ENCODE data around the gene DYNLT5. TPM values are rescaled to one million over a fixed set of nuclear protein-coding genes. Genes with fewer than 3 reads are reported as not detected.

DYNLT5 gene
- total RNA-seq, 2 donors from 2014 or later = not detected

DNA sequence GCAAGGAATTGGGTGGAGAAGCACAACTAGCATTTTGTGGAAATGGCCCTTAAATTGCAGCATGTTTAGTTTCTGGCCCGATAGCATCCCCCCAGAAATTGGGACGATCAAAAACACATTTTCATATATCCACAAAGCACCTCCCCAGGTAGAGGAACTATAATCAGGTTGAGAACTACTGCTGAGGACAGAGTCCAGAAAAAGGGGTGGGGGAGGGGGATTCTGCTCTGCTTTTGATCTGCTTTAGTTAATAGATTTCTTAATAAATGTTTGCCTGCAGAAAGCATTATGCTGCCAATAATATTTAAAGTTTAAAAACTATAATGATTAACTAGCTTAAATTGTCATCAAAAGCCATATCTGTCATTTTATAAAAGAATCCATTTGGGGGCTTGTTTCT is 14.4 kb upstream of the DYNLT5 start:
- no peaks in the 10 kb centered on the region for H3K36me3 Mint-ChIP-seq
- no peak overlapping the region for H3K27ac Mint-ChIP-seq
- DNase-seq (ENCODE audit: low spot score in 2 of 2) = no peak
- ATAC-seq = no peak
- no peaks in the 10 kb centered on the region for H3K9me3 Mint-ChIP-seq

DNA sequence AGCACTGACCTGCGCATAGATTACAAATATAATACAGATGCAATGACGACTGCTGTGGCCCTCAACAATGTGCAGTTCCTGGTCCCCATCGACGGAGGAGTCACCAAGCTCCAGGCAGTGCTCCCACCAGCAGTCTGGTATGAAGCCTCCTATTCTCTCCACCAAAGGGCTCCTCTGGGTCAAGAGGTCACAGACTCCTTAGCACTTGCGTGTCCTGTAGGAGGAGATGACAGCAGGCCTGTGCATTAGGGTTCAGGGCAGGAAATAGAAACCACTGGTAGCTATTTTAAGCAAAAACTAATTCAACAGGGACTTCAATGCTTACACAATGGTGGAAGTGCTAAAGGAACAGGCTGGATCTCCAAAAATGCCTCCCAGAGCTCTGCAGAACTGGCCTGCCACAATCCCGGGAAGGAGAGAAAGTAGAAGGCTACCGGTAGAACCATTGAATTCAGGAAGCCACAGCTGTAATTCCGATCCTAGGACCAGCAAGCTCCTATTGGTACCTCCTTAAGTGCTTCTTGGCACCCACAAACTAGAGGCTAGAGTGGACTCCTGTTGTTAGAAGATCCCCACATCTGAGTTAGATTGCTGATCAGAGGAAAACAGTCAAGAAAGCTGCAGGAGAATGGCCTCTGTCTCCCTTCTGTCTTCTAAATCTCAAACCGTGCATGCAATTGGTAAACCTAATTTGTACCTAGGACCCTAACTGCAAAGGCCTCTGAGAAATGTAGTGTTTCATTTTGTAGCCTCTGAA is 12.7 kb upstream of the DYNLT5 start:
- no peaks in the 10 kb centered on the region for H3K9me3 Mint-ChIP-seq
- ATAC-seq (no peak), DNase-seq (ENCODE audit: low spot score in 2 of 2) (no peak)
- H3K27ac Mint-ChIP-seq = no peak overlapping the region
- H3K36me3 Mint-ChIP-seq = no peaks in the 10 kb centered on the region

- Mint-ChIP-seq H3K9me3 (no peaks in the 10 kb centered on the region), H3K36me3 (no peaks in the 10 kb centered on the region), H3K27ac (no peak overlapping the region)
- DNase-seq (ENCODE audit: low spot score in 2 of 2) (no peak), ATAC-seq (no peak)
Observed at GRCh38 chr1:66745451-66745850, 6.8 kb upstream of the DYNLT5 start.

- ATAC-seq = no peak
- H3K36me3 Mint-ChIP-seq = peaks cover 0 to 5% of the 10 kb centered on the region in 2 donors
- H3K27ac Mint-ChIP-seq = no peak overlapping the region
- DNase-seq (ENCODE audit: low spot score in 2 of 2) = no peak
- no peaks in the 10 kb centered on the region for H3K9me3 Mint-ChIP-seq
Observed at GRCh38 chr1:66747501-66747900, 4.8 kb upstream of the DYNLT5 start.

DNA sequence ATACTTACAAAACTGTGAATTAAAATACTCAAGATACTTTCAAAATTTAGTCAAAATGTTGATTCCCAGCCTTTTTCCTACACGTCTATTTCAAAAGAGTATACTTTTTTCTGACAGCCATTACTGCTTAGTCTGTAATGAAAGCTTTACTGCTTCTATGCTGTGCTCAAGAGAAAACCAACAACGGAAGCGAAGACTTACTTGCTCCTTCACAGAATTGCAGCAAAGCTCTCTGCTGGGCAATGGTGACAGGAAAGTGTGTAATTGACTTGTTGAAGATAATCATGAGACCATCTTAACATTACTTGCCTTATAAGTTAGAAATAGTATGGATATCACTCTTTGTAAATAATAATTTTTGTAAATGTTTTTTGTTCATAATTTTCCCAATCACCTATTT is 1.7 kb upstream of the DYNLT5 start:
- Mint-ChIP-seq H3K27ac (no peak overlapping the region), H3K9me3 (no peaks in the 10 kb centered on the region), H3K36me3 (peaks cover 0 to 5% of the 10 kb centered on the region in 2 donors)
- DNase-seq (ENCODE audit: low spot score in 2 of 2) = no peak
- ATAC-seq = no peak

DNA sequence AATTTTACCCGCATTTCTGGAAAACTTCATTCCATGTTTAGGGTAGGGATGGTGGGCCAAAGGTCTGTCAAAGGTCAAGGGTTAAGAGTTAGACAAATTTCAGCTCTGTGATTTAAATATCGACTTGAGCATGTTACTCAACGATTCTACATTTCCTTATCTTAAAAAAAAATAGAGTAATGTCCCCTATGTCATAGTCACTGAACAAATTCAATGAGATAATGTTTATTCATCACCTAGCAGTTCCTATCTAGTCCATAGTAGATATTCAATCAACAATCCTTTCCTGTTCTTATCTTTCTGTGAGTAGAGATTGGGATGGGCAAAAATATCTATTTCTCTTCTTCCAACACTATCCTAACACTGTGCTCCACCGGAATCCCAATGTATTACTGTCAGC is 1.1 kb upstream of the DYNLT5 start:
- Mint-ChIP-seq H3K9me3 (no peaks in the 10 kb centered on the region), H3K36me3 (peaks cover 0 to 5% of the 10 kb centered on the region in 2 donors), H3K27ac (no peak overlapping the region)
- DNase-seq (ENCODE audit: low spot score in 2 of 2) = no peak
- ATAC-seq = no peak

DNA sequence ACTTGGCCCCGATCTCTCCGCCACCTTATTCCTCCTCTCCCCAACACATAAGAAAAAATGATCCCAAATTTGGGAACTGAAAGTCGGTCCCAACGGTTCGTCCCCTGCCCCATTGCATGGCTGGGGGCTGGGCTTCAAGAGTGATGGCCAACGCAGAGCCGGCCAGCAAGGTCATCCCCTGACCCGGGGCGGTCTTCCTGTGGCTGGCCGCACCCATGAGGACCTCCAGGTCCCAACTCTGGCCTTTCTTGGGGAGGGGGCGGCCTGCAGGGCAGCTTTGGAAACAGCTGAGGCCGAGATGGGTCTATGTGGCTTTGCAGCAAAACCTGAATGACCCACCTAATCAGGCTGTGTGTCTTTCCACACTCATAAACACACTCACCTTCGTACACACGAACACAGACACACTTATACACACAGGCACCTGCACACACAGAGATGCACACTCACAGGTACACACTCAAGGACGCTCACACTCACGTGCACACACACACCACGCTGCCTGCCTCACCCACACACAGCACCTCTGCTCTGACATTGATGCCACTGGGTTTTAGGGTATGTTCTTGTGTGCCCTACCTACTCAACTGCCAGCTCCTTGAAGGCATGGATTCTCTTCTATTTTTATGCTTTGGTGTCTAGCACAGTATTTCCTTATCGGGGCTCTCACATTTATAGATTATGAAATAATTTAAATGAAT is 562 bp downstream of the DYNLT5 start:
- no peak overlapping the region for H3K27ac Mint-ChIP-seq
- ATAC-seq (no peak), DNase-seq (ENCODE audit: low spot score in 2 of 2) (no peak)
- H3K36me3 Mint-ChIP-seq = peaks cover 0 to 5% of the 10 kb centered on the region in 2 donors
- no peaks in the 10 kb centered on the region for H3K9me3 Mint-ChIP-seq

GRCh38 chr1:66757722-66758240 is 5.5 kb downstream of the DYNLT5 start:
- H3K9me3 Mint-ChIP-seq = no peaks in the 10 kb centered on the region
- no peak for DNase-seq (ENCODE audit: low spot score in 2 of 2)
- H3K36me3 Mint-ChIP-seq = no peaks in the 10 kb centered on the region
- no peak for ATAC-seq
- no peak overlapping the region for H3K27ac Mint-ChIP-seq

DNA sequence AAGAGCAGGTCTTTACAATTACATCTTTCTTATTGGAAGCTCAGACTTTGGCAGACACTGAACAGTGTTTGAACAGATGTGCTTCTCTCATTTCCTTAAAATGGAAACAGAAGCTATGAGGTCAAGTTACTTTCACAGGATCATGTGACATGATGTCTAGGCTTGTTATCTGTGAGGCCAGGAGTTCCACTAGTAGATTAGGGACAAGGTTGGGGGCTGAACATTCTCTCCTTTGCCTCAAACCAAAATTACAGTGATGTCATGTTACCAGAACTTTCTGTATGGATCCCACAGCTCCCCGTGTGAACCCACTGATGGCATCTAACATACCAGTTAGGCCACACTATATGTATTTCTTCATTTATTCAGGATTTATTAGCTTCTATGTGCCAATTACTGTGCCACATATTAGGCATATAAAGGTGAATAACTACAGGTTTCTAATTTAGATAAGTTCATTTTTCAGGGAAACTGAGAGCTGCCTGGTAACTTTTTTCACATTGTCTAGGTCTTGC is 6.0 kb downstream of the DYNLT5 start:
- Mint-ChIP-seq H3K9me3 (no peaks in the 10 kb centered on the region), H3K36me3 (no peaks in the 10 kb centered on the region), H3K27ac (no peak overlapping the region)
- DNase-seq (ENCODE audit: low spot score in 2 of 2) = no peak
- ATAC-seq = no peak

DNA sequence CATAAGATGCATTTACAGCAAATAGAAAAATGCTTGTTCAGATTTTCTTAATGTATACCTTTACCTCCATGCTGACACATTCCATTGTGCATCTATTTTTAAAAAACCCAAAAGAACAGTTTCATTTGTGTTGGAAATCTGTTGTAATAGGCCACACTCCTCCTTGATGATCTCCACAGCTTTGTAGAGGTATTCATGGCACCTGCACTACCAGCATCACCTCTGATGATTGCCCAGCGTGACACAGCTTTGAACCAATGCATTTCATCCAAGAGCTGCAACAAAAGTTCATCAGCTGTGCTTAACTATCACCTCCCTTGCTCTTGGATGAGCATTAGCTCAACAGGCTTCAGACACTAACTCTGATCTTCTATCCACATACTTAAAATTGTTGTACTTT is 8.2 kb downstream of the DYNLT5 start:
- ATAC-seq (no peak), DNase-seq (ENCODE audit: low spot score in 2 of 2) (no peak)
- no peaks in the 10 kb centered on the region for H3K9me3 Mint-ChIP-seq
- no peaks in the 10 kb centered on the region for H3K36me3 Mint-ChIP-seq
- no peak overlapping the region for H3K27ac Mint-ChIP-seq

- DNase-seq (ENCODE audit: low spot score in 2 of 2) (no peak), ATAC-seq (no peak)
- Mint-ChIP-seq H3K27ac (no peak overlapping the region), H3K9me3 (no peaks in the 10 kb centered on the region), H3K36me3 (no peaks in the 10 kb centered on the region)
Observed at GRCh38 chr1:66761221-66761620, 9.0 kb downstream of the DYNLT5 start.

DNA sequence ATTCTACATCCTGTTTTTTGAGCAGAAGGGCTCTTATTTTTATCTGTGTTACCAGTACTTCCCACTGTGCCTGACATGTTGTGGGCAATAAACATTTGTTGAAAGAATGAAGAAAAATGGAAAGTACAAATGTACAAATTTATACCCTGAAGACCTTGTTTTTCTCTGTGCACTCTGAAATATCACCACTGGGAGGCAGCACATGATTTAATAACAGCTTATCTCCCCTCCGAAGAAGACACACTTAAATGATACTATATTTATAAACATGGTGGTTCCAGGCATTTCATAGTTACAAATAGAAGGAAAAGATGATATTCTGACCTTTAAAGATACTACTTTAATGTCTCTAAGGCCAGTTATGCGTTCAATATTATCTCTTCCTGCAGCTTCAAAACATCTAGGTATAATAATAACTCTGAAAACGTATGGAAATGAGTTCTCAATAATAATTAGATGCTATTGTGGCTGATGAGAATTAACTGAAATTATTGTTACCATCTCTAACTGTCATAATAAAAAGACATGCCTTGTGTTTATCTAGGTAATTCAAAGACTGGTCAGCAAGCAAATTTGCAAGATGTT is 12.8 kb downstream of the DYNLT5 start:
- Mint-ChIP-seq H3K36me3 (no peaks in the 10 kb centered on the region), H3K9me3 (no peaks in the 10 kb centered on the region), H3K27ac (no peak overlapping the region)
- ATAC-seq = peak; percentile 52 to 64
- DNase-seq (ENCODE audit: low spot score in 2 of 2) = peak in 1 of 2 donors; percentile 61

DNA sequence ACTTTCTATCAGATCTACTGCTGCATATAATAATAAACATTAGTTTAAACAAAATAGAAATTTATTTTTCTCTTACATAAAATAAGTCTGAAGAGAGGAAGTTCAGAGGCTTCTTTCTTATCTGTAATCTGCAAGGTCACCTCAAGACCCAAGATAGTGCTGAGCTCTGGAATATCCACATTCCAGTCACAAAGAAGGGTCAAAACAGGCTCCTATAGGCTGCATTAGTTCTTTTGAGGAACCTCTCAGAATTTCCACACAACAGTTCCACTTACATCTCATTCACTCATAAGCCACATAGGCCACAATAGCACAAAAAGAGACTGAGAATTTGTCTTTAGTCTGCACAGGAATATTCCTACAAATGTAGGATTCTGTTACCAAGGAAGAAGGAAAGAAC is 15.4 kb downstream of the DYNLT5 start:
- H3K36me3 Mint-ChIP-seq = no peaks in the 10 kb centered on the region
- no peak overlapping the region for H3K27ac Mint-ChIP-seq
- H3K9me3 Mint-ChIP-seq = no peaks in the 10 kb centered on the region
- DNase-seq (ENCODE audit: low spot score in 2 of 2) = no peak
- no peak for ATAC-seq

- Mint-ChIP-seq H3K36me3 (no peaks in the 10 kb centered on the region), H3K9me3 (no peaks in the 10 kb centered on the region), H3K27ac (peak overlapping the region; percentile 61 to 65)
- no peak for DNase-seq (ENCODE audit: low spot score in 2 of 2)
- no peak for ATAC-seq
Observed at GRCh38 chr1:66768965-66769364, 16.7 kb downstream of the DYNLT5 start.

DNA sequence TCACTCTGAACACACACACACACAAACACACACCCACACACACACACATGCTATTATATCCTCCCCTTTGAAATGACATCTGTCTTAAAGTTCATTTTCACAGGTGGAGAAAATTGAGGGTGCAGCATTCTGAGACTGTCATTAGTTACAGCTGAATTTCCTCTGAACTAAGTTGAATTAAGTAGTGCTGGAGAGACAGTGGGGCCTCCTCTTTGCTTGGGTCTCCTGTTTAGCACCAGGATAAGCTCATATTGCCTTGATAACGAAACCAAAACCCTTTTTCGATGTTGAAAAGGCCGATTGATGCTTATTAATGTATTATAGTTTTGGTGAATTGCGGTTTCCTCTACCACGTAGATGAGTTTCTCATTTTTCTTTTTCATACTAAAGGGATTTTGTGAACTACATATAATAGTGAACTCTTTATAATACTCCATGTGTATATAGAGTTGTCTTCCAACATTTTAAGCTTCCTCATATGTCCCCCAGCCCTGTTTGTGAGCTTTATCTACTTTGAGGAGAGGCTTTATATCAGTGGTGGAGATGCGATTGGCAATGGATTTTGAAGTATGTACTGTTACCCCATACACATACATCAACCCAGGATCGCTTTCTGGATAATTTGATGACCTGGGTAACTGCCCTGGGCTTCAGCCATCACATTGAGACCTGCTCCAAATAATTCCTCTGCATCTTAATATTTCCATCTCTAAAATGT is 17.4 kb downstream of the DYNLT5 start:
- DNase-seq (ENCODE audit: low spot score in 2 of 2) = no peak
- no peaks in the 10 kb centered on the region for H3K9me3 Mint-ChIP-seq
- no peaks in the 10 kb centered on the region for H3K36me3 Mint-ChIP-seq
- peak; percentile 52 to 63 for ATAC-seq
- H3K27ac Mint-ChIP-seq = peak overlapping the region; percentile 26 to 65

- peak overlapping the region; percentile 9 to 65 for H3K27ac Mint-ChIP-seq
- ATAC-seq (peak; percentile 37 to 49), DNase-seq (ENCODE audit: low spot score in 2 of 2) (no peak)
- H3K9me3 Mint-ChIP-seq = no peaks in the 10 kb centered on the region
- no peaks in the 10 kb centered on the region for H3K36me3 Mint-ChIP-seq
Observed at GRCh38 chr1:66770240-66770639, 18.0 kb downstream of the DYNLT5 start.

GRCh38 chr1:66770694-66771093 is 18.4 kb downstream of the DYNLT5 start:
- DNase-seq (ENCODE audit: low spot score in 2 of 2) = no peak
- Mint-ChIP-seq H3K36me3 (no peaks in the 10 kb centered on the region), H3K27ac (peak overlapping the region; percentile 9 to 65), H3K9me3 (no peaks in the 10 kb centered on the region)
- peak; percentile 37 to 84 for ATAC-seq

All from activated naive CD4-positive, alpha-beta T cell treated with anti-CD3 and anti-CD28 coated beads, Interleukin-2, amount 50 U/mL, for 72 hours (primary cell).